OCI-LY3 (cell line): ENCODE data around the gene HYCC2.
"Not testable (repeated sequence)": the region's sequence is repeated elsewhere in the genome, so short reads cannot be mapped to it uniquely, and the experiment has no call there.

Source experiments
- H2AFZ ChIP-seq: fragments of 200-600, 300-600 bp; shearing (Covaris generic); 2 replicates; pipeline ENCODE4 v1.6.0; 2014; ENCODE audit warnings: antibody characterized with exemption, low read depth, low read length
- H3K27ac ChIP-seq: fragments of 200-600, 300-600 bp; sonication (generic); 2 replicates; pipeline ENCODE4 v1.5.1; 2014; ENCODE audit warnings: mild to moderate bottlenecking, low read length, moderate library complexity, mixed read lengths
- H3K27me3 ChIP-seq: fragments of 200-600, 300-600 bp; sonication (generic); 2 replicates; pipeline ENCODE4 v1.6.1; 2014; ENCODE audit warnings: low read depth, low read length, mixed read lengths
- H3K36me3 ChIP-seq: fragments of 200-600, 300-600 bp; sonication (generic); replicated peaks from 2 replicates; pipeline ENCODE3; 2014; ENCODE audit warnings: low read depth, low read length, mixed read lengths
- H3K4me1 ChIP-seq: fragments of 300-600, 200-600 bp; sonication (generic); 2 replicates; pipeline ENCODE4 v1.6.1; 2014; ENCODE audit warnings: low read length, mixed read lengths
- H3K4me2 ChIP-seq: fragments of 200-600, 300-600 bp; sonication (generic); 2 replicates; pipeline ENCODE4 v1.6.1; 2014; ENCODE audit warnings: low read length, mixed read lengths
- H3K4me3 ChIP-seq: fragments of 300-600, 200-600 bp; sonication (generic); 2 replicates; pipeline ENCODE4 v1.5.1; 2014; ENCODE audit warnings: antibody characterized with exemption, mild to moderate bottlenecking, low read length, moderate library complexity
- H3K79me2 ChIP-seq: fragments of 300-600, 200-600 bp; shearing (Covaris generic); 2 replicates; pipeline ENCODE4 v1.6.1; 2014; ENCODE audit warnings: mild to moderate bottlenecking, low read length, mixed read lengths
- H3K9ac ChIP-seq: fragments of 300-600, 200-600 bp; shearing (Covaris generic); 2 replicates; pipeline ENCODE4 v1.6.0; 2014; ENCODE audit warnings: mild to moderate bottlenecking, low read length, moderate library complexity
- H3K9me3 ChIP-seq: fragments of 200-600, 300-600 bp; shearing (Covaris generic); 2 replicates; pipeline ENCODE4 v1.6.1; 2014; ENCODE audit warnings: low read length, mixed read lengths; ENCODE audit not compliant: insufficient read depth
- H4K20me1 ChIP-seq: fragments of 200-600, 300-600 bp; sonication (generic); 2 replicates; pipeline ENCODE4 v1.6.1; 2016; ENCODE audit warnings: low read length, mixed read lengths; ENCODE audit not compliant: insufficient read depth
- EZH2phosphoT487 ChIP-seq: fragments of 200-600 bp; shearing (Covaris generic); IDR thresholded peaks from 2 replicates; pipeline ENCODE4 v1.6.1; 2018; ENCODE audit warnings: antibody characterized with exemption, mixed run types, low read depth
- TF ChIP-seq, protein P1 (sequence below): fragments of 200-600, 300-600 bp; sonication (generic); IDR thresholded peaks from 2 replicates; pipeline ENCODE4 v1.5.1; 2014; ENCODE audit warnings: antibody characterized with exemption, low read length, low read depth

Gene HYCC2

DNA sequence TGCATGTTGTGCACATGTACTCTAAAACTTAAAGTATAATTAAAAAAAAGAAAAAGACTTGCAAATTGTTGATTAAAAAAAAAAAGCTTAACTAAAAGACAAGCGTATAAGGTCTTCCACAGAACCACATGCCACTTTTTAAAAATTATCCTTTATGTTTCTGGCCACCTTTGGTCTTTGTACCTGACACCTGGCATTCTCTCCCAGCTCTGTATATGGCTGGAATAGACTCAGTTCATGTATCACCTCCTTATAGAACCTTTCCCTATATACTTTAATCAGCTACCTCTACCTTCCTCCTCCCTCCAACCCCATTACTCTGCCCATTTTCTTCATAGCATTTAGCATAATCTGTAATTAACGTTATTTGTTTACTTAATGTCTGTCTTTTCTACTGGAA, 32.6 kb downstream of the HYCC2 start:
- Histone ChIP-seq H3K27me3 (no peaks in the 10 kb centered on the region), H4K20me1 (no peaks in the 10 kb centered on the region), H3K4me2 (no peak overlapping the region), H3K4me1 (no peaks in the 10 kb centered on the region), H3K79me2 (peaks cover 6% of the 10 kb centered on the region; the same call in 1 of the 2 replicates), H3K36me3 (peaks cover 8% of the 10 kb centered on the region), H3K4me3 (no peak overlapping the region), H3K9me3 (no peaks in the 10 kb centered on the region; the same call in 1 of the 2 replicates), H3K9ac (no peak overlapping the region), H2AFZ (no peak overlapping the region), H3K27ac (no peak overlapping the region)
- no peak for TF ChIP-seq EZH2phosphoT487
- TF ChIP-seq, protein P1, sequence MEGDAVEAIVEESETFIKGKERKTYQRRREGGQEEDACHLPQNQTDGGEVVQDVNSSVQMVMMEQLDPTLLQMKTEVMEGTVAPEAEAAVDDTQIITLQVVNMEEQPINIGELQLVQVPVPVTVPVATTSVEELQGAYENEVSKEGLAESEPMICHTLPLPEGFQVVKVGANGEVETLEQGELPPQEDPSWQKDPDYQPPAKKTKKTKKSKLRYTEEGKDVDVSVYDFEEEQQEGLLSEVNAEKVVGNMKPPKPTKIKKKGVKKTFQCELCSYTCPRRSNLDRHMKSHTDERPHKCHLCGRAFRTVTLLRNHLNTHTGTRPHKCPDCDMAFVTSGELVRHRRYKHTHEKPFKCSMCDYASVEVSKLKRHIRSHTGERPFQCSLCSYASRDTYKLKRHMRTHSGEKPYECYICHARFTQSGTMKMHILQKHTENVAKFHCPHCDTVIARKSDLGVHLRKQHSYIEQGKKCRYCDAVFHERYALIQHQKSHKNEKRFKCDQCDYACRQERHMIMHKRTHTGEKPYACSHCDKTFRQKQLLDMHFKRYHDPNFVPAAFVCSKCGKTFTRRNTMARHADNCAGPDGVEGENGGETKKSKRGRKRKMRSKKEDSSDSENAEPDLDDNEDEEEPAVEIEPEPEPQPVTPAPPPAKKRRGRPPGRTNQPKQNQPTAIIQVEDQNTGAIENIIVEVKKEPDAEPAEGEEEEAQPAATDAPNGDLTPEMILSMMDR, result no peak

DNA sequence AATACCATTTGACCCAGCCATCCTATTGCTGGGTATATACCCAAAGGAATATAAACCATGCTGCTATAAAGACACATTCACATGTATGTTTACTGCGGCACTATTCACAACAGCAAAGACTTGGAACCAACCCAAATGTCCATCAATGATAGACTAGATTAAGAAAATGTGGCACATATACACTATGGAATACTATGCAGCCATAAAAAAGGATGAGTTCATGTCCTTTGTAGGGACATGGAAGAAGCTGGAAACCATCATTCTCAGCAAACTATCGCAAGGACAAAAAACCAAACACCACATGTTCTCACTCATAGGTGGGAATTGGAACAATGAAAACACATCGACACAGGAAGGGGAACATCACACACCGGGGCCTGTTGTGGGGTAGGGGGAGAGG, 33.1 kb downstream of the HYCC2 start:
- not testable (repeated sequence) for H3K4me2 ChIP-seq, H3K36me3 ChIP-seq, H3K27ac ChIP-seq, H3K4me3 ChIP-seq, H3K27me3 ChIP-seq, H3K4me1 ChIP-seq, H3K9ac ChIP-seq, H3K79me2 ChIP-seq, H2AFZ ChIP-seq, H4K20me1 ChIP-seq, H3K9me3 ChIP-seq

DNA sequence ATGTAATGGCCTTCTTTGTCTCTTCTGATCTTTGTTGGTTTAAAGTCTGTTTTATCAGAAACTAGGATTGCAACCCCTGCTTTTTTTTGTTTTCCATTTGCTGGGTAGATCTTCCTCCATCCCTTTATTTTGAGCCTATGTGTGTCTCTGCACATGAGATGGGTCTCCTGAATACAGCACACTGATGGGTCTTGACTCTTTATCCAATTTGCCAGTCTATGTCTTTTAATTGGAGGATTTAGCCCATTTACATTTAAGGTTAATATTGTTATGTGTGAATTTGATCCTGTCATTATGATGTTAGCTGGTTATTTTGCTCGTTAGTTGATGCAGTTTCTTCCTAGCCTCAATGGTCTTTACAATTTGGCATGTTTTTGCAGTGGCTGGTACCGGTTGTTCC, 37.1 kb downstream of the HYCC2 start:
- H3K27ac ChIP-seq, H3K36me3 ChIP-seq, H3K4me1 ChIP-seq, H3K4me2 ChIP-seq, H4K20me1 ChIP-seq, H3K9ac ChIP-seq, H3K27me3 ChIP-seq, H3K9me3 ChIP-seq, H3K4me3 ChIP-seq, H3K79me2 ChIP-seq, H2AFZ ChIP-seq: not testable (repeated sequence)

DNA sequence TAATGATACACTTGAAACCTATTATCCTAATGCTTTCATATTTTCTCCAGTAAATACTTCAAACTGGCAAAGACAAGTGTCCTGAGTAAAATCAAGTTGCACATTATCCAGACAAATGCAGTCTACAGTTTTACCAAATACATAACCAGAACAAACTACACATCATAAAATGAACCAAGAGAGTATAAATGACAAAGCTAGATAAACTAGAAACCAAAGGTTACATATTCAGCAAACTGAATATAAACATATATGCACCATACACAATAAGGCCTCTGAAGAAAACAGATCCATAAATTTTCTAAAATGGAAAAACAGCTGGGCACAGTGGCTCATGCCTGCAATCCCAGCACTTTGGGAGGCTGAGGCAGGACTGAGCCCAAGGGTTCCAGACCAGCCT, 47.0 kb downstream of the HYCC2 start:
- no peak overlapping the region for H3K4me2 ChIP-seq
- H3K27ac ChIP-seq, result no peak overlapping the region
- peaks cover 10% of the 10 kb centered on the region; the same call in 1 of the 2 replicates for H3K79me2 ChIP-seq
- H2AFZ ChIP-seq, result no peak overlapping the region
- no peaks in the 10 kb centered on the region for H4K20me1 ChIP-seq
- H3K9ac ChIP-seq, result no peak overlapping the region
- no peaks in the 10 kb centered on the region for H3K9me3 ChIP-seq
- TF ChIP-seq EZH2phosphoT487, result no peak
- TF ChIP-seq, protein P1, result no peak
- H3K36me3 ChIP-seq, result no peaks in the 10 kb centered on the region
- no peak overlapping the region for H3K4me3 ChIP-seq
- H3K4me1 ChIP-seq, result no peaks in the 10 kb centered on the region
- H3K27me3 ChIP-seq, result no peaks in the 10 kb centered on the region

DNA sequence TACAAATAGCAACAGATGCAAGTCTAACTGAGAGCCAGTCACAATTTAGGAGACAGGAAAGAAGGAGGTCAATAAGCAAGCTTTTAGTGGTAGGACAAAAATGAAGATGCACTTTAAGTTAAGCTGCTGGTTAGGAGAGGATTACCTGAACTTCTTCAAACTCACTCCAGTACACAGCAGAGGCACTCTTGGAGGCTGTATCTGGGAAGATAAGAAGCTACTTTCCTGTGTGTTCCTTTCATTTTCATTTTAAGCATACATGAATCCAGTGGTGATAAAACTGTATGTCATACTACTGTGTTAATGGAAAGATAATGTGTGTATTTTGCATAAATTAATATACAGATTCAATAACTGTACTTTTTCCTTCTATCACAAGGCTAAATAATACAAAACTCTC, 49.6 kb downstream of the HYCC2 start:
- TF ChIP-seq, protein P1, result no peak
- no peak for TF ChIP-seq EZH2phosphoT487
- no peaks in the 10 kb centered on the region for H3K27me3 ChIP-seq
- no peaks in the 10 kb centered on the region for H4K20me1 ChIP-seq
- no peak overlapping the region for H3K4me3 ChIP-seq
- no peaks in the 10 kb centered on the region for H3K9me3 ChIP-seq
- H3K4me1 ChIP-seq, result no peaks in the 10 kb centered on the region
- H3K9ac ChIP-seq, result no peak overlapping the region
- H3K79me2 ChIP-seq, result peaks cover 10% of the 10 kb centered on the region; the same call in 1 of the 2 replicates
- no peak overlapping the region for H3K27ac ChIP-seq
- H2AFZ ChIP-seq, result no peak overlapping the region
- no peak overlapping the region for H3K4me2 ChIP-seq
- no peaks in the 10 kb centered on the region for H3K36me3 ChIP-seq
